GM06990 (cell line): ENCODE results near the gene FAM124A.

Experiments used
- DNase-seq: peaks from one replicate; pipeline ENCODE4 v3.0.0-alpha.2; 2011; ENCODE audit not compliant: insufficient read length; ENCODE audit errors: extremely low read depth
- H3K27me3 ChIP-seq: replicated peaks from 2 replicates; pipeline ENCODE4 v1.6.0; 2011; ENCODE audit warnings: low read length; ENCODE audit not compliant: control insufficient read depth, insufficient read depth
- H3K36me3 ChIP-seq: 2 replicates; pipeline ENCODE4 v1.5.1; 2011; ENCODE audit warnings: low read length; ENCODE audit not compliant: control insufficient read depth, insufficient read depth
- H3K4me3 ChIP-seq: replicated peaks from 2 replicates; pipeline ENCODE4 v1.5.1; 2011; ENCODE audit warnings: low read depth, mild to moderate bottlenecking, control low read depth, low read length
- TF ChIP-seq, protein P1 (sequence below): IDR thresholded peaks from 2 replicates; pipeline ENCODE4 v1.5.1; 2011; ENCODE audit warnings: low read length, control low read depth, mild to moderate bottlenecking, inconsistent platforms; ENCODE audit not compliant: insufficient read depth, poor library complexity, severe bottlenecking

The FAM124A gene

DNA sequence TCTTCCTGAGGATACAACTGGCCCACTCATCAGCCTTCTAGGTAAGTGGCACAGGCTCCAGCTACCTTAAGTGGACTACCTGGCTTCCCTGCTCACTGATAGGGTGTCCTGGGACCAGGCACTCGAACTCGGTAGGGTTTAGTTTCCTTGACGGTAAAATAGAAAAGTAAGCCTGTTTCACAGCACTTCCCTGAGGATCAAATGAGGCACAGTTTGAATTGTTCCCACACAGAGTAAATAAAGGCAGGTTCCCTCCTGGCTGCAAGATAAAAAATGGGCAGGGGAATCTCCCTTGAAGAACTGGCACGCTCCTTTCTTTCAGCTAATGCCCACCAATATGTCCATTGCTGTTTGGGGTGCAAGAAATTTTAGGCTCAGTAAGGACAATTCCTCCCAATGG lies 1.1 kb upstream of the FAM124A start:
- TF ChIP-seq, protein P1, sequence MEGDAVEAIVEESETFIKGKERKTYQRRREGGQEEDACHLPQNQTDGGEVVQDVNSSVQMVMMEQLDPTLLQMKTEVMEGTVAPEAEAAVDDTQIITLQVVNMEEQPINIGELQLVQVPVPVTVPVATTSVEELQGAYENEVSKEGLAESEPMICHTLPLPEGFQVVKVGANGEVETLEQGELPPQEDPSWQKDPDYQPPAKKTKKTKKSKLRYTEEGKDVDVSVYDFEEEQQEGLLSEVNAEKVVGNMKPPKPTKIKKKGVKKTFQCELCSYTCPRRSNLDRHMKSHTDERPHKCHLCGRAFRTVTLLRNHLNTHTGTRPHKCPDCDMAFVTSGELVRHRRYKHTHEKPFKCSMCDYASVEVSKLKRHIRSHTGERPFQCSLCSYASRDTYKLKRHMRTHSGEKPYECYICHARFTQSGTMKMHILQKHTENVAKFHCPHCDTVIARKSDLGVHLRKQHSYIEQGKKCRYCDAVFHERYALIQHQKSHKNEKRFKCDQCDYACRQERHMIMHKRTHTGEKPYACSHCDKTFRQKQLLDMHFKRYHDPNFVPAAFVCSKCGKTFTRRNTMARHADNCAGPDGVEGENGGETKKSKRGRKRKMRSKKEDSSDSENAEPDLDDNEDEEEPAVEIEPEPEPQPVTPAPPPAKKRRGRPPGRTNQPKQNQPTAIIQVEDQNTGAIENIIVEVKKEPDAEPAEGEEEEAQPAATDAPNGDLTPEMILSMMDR: no peak
- H3K27me3 ChIP-seq: no peaks in the 10 kb centered on the region; the same call in none of the 2 replicates

DNA sequence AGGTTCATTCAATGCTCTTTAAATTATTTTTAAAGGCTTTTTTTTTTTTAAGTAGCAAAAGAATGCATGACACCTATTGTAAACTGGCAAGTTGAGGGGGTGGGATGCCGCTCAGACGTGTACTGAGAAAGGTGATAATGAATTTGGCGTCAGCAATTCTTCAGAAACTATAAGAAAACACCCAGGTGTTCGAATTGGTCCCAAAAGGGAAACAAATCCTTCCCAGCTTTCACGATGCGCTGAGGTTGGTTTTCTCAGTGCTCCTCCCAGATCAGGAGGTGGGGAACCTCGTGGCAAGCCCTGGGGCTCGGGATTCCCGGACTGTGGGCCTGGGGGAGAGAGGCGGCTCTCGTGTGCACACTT lies 543 bp upstream of the FAM124A start:
- no peak for DNase-seq
- peak overlapping the region; percentile 56 for H3K4me3 ChIP-seq
- H3K27me3 ChIP-seq: no peaks in the 10 kb centered on the region; the same call in none of the 2 replicates
- TF ChIP-seq, protein P1: no peak
- H3K36me3 ChIP-seq: no peaks in the 10 kb centered on the region

More for the DNA sequence above, 1.1 kb upstream of the FAM124A start:
- no peak for DNase-seq
- Histone ChIP-seq H3K36me3 (no peaks in the 10 kb centered on the region), H3K4me3 (no peak overlapping the region)

DNA sequence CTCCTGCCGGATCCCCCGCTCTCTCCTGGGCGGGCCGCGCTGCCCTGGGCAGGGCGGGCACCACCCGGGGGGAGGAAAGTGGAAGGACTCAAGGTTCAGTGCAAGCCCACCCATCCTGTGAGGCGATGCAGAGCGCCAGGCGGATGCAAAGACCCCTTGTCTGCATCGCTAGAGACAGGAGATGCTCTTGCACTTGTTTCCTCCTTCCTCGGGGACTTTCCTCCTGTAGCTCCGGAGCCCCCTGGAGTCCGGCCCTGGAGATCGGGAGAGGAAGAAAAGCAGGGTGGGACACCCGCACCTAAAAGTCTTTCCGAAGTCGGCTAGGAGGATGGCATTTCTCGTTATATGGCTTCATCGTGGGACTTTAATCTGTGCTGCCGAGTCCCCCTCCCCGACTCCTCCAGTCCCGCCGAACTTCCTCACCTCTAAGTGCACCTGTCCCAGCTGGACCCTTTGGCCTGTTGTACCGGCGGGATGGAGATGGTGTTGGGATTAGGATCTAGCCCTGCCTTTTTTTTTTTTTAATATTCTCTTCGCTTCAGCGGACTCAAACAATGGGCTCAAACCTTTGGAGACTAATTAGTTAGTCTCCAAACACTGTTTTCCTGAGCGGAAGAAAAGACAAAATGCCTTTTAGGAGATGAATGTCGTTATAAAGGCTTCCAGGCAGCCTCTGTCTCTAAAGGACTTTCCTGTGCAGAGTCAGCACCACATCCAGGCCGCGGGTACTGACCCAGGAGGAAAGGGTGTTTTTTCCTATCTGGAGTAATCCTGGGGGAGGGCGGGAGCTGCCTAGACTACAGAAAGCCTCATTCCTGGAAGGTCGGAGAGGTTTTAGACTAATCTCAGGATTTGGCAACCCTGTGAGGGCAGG lies 725 bp downstream of the FAM124A start:
- Histone ChIP-seq H3K4me3 (no peak overlapping the region; the same call in 1 of the 2 replicates), H3K36me3 (no peaks in the 10 kb centered on the region), H3K27me3 (no peaks in the 10 kb centered on the region; the same call in none of the 2 replicates)
- peak; percentile 4 for DNase-seq
- TF ChIP-seq, protein P1: no peak

DNA sequence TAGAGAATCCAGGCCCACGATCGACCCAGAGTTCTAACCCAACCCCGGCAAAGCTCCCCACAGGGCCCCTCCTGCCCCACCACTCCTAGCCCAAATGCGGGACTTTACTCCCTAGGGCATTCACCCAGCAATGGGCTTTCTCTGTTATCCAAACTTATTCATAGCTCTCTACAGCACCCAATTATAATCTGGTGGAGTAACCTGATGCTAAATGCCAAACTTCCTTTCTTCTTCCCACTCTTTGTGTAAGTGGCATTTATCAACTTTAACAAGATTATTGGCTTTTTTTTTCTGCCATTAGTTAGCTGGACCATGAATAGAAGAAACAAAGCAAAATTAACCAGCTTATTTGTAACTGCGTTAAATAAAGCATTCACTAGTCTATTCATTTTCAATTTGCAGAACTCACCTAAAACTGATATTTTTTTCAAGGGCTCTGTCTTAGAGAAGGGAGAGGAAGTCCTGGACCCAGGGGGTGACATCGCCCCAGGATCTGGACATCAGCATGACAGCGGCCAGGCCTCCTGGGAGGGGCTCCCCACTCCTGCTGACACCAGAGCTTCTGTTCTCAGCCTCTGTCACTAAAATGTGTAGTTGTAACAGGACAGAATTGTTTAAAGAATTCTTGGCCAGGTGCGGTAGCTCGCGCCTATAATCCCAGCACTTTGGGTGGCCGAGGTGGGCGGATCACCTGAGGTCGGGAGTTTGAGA lies 1.5 kb downstream of the FAM124A start:
- TF ChIP-seq, protein P1: no peak
- Histone ChIP-seq H3K27me3 (no peaks in the 10 kb centered on the region; the same call in none of the 2 replicates), H3K4me3 (no peak overlapping the region), H3K36me3 (no peaks in the 10 kb centered on the region)
- no peak for DNase-seq

DNA sequence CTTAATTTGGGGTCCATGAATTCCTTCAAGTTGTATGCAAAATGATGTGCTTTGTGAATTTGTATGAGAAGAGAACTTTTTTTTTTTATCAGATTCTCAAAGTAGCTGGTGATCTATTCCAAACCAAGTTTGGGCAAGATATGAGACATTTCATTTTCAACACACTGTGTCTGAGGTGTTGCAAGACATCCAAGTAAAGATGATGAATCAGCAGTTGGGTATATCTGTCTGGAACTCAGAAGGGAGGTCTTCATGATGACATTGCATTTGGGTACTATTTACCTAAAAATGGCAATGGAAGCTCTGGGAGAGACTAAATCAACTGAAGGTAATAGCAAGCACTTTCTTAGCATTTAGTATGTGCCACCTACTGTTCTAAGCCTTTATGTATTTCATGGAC lies 2.8 kb downstream of the FAM124A start:
- H3K36me3 ChIP-seq: no peaks in the 10 kb centered on the region
- H3K27me3 ChIP-seq: no peaks in the 10 kb centered on the region; the same call in none of the 2 replicates
- H3K4me3 ChIP-seq: no peak overlapping the region
- TF ChIP-seq, protein P1: no peak
- DNase-seq: no peak
